Measurements from ENCODE around the gene TNFRSF18. TPM values are rescaled to one million over a fixed set of nuclear protein-coding genes. Genes with fewer than 3 reads are reported as not detected.

Gene TNFRSF18
- total and polyA plus RNA-seq, 7 donors: 0.04 to 0.76 (median 0.20) TPM; not detected in 3

- WGBS, 3 donors: 93 to 94% (median 93%) methylated on average over 15 of the region's 15 CpGs
Measured at GRCh38 chr1:1223321-1223720, 16.9 kb upstream of the TNFRSF18 start.

GRCh38 chr1:1222575-1223225, 16.3 kb upstream of the TNFRSF18 start:
- ATAC-seq: no peak

More at GRCh38 chr1:1223321-1223720, 16.9 kb upstream of the TNFRSF18 start:
- DNase-seq (no peak), ATAC-seq (no peak)
- Histone ChIP-seq H3K36me3 (ENCODE audit: insufficient read depth in 1 of 2, low read depth in 1 of 2) (peaks cover 4 to 77% of the 10 kb centered on the region in 2 donors), H3K4me3 (no peak overlapping the region), H3K27me3 (ENCODE audit: insufficient read depth in 3 of 3, low read length in 2 of 3) (no peaks in the 10 kb centered on the region), H3K4me1 (peaks cover 2% of the 10 kb centered on the region), H3K27ac (no peak overlapping the region), H3K9me3 (no peaks in the 10 kb centered on the region)
- TF ChIP-seq CTCF (IDR thresholded peaks at IDR 0.05): no peak
- intact Hi-C loops (cut with DNase I): no loop called here

GRCh38 chr1:1221887-1222574, 15.6 kb upstream of the TNFRSF18 start:
- peaks cover 0 to 77% of the 10 kb centered on the region in 2 donors for H3K36me3 ChIP-seq (ENCODE audit: insufficient read depth in 1 of 2, low read depth in 1 of 2)
- no peak for ATAC-seq
- H3K4me3 ChIP-seq: no peak overlapping the region
- 84 to 89% (median 89%) methylated on average over 23 to 30 of the region's 30 CpGs for WGBS, 3 donors
- no peaks in the 10 kb centered on the region for H3K9me3 ChIP-seq
- no peak for DNase-seq
- H3K4me1 ChIP-seq: peaks cover 2% of the 10 kb centered on the region
- no peak for TF ChIP-seq CTCF (IDR thresholded peaks at IDR 0.05)
- H3K27ac ChIP-seq: no peak overlapping the region
- intact Hi-C loops (cut with DNase I): no loop called here
- H3K27me3 ChIP-seq (ENCODE audit: insufficient read depth in 3 of 3, low read length in 2 of 3): no peaks in the 10 kb centered on the region

More at GRCh38 chr1:1222575-1223225, 16.3 kb upstream of the TNFRSF18 start:
- H3K27me3 ChIP-seq (ENCODE audit: insufficient read depth in 3 of 3, low read length in 2 of 3): no peaks in the 10 kb centered on the region
- H3K4me3 ChIP-seq: no peak overlapping the region
- no peak for TF ChIP-seq CTCF (IDR thresholded peaks at IDR 0.05)
- 90 to 93% (median 90%) methylated on average over 44 of the region's 44 CpGs for WGBS, 3 donors
- DNase-seq: no peak
- peaks cover 0 to 77% of the 10 kb centered on the region in 2 donors for H3K36me3 ChIP-seq (ENCODE audit: insufficient read depth in 1 of 2, low read depth in 1 of 2)
- no peak overlapping the region for H3K27ac ChIP-seq
- no peaks in the 10 kb centered on the region for H3K9me3 ChIP-seq
- intact Hi-C loops (cut with DNase I): no loop called here
- peaks cover 2% of the 10 kb centered on the region for H3K4me1 ChIP-seq

- no peak for DNase-seq
- Histone ChIP-seq H3K4me3 (no peak overlapping the region), H3K36me3 (ENCODE audit: insufficient read depth in 1 of 2, low read depth in 1 of 2) (peaks cover 0 to 83% of the 10 kb centered on the region in 2 donors), H3K4me1 (no peaks in the 10 kb centered on the region), H3K27me3 (ENCODE audit: insufficient read depth in 3 of 3, low read length in 2 of 3) (no peaks in the 10 kb centered on the region), H3K9me3 (no peaks in the 10 kb centered on the region), H3K27ac (no peak overlapping the region)
- no peak for TF ChIP-seq CTCF (IDR thresholded peaks at IDR 0.05)
- intact Hi-C loops (cut with DNase I): no loop called here
- 81 to 88% (median 87%) methylated on average over 23 to 24 of the region's 24 CpGs for WGBS, 3 donors
- no peak for ATAC-seq
Measured at GRCh38 chr1:1220197-1220596, 13.8 kb upstream of the TNFRSF18 start.

All from psoas muscle (tissue), 8 donors.